Upper lobe of left lung (tissue), 4 donors: ENCODE measurements around the gene ADD2.

Experiments
- EP300 ChIP-seq, 4 donors: sonication (generic); formaldehyde crosslinking; IDR thresholded peaks; one replicate each; pipeline ENCODE4 v1.5.1; 2017; ENCODE audit warnings: antibody characterized with exemption in 4 of 4, control low read depth in 2 of 4
- POLR2A ChIP-seq, 4 donors: fragments of 450-650 bp; IDR thresholded peaks; one replicate each; pipeline ENCODE4 v1.5.1; 2016 to 2017; ENCODE audit warnings: antibody characterized with exemption in 4 of 4, mild to moderate bottlenecking in 2 of 4
- TF ChIP-seq, protein P1 (sequence below), 6 experiments: fragments of 450-650 bp in 4 of 6; fragments of 200-600 bp in 2 of 6; sonication (generic) in 2 of 6; IDR thresholded peaks; one replicate each; pipeline ENCODE4 v1.5.1; 2016 to 2019; ENCODE audit warnings: antibody characterized with exemption in 6 of 6

DNA sequence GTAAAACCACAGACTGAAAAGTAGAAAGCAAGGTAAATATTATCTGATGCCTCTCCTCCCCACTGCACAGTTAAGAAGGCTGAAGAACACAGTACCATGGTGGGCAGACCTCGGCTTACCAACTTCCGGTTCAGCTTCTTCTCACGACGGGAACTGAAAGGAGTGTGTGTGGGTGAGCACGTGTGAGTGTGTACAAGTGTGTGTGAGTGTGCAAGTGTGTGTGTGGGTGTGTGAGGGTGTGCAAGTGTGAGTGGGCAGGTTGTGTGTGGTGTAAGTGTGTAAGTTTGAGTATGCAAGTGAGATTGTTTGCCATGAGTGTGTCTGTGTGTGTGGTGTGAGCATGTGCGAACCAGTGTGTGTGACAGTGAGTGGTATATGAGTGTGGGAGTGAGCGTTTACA lies 103.5 kb downstream of the ADD2 start:
- TF ChIP-seq POLR2A (IDR thresholded peaks at IDR 0.05) (no peak), EP300 (IDR thresholded peaks at IDR 0.05) (no peak)
- TF ChIP-seq, protein P1, sequence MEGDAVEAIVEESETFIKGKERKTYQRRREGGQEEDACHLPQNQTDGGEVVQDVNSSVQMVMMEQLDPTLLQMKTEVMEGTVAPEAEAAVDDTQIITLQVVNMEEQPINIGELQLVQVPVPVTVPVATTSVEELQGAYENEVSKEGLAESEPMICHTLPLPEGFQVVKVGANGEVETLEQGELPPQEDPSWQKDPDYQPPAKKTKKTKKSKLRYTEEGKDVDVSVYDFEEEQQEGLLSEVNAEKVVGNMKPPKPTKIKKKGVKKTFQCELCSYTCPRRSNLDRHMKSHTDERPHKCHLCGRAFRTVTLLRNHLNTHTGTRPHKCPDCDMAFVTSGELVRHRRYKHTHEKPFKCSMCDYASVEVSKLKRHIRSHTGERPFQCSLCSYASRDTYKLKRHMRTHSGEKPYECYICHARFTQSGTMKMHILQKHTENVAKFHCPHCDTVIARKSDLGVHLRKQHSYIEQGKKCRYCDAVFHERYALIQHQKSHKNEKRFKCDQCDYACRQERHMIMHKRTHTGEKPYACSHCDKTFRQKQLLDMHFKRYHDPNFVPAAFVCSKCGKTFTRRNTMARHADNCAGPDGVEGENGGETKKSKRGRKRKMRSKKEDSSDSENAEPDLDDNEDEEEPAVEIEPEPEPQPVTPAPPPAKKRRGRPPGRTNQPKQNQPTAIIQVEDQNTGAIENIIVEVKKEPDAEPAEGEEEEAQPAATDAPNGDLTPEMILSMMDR (IDR thresholded peaks at IDR 0.05), result no peak
